GM18526 (cell line): ENCODE results near the gene SYCP2.

ENCODE experiments used
- POLR2A ChIP-seq: IDR thresholded peaks from 3 replicates; pipeline ENCODE4 v1.6.1; 2011; ENCODE audit not compliant: insufficient read length; ENCODE audit errors: extremely low read depth

The SYCP2 gene

DNA sequence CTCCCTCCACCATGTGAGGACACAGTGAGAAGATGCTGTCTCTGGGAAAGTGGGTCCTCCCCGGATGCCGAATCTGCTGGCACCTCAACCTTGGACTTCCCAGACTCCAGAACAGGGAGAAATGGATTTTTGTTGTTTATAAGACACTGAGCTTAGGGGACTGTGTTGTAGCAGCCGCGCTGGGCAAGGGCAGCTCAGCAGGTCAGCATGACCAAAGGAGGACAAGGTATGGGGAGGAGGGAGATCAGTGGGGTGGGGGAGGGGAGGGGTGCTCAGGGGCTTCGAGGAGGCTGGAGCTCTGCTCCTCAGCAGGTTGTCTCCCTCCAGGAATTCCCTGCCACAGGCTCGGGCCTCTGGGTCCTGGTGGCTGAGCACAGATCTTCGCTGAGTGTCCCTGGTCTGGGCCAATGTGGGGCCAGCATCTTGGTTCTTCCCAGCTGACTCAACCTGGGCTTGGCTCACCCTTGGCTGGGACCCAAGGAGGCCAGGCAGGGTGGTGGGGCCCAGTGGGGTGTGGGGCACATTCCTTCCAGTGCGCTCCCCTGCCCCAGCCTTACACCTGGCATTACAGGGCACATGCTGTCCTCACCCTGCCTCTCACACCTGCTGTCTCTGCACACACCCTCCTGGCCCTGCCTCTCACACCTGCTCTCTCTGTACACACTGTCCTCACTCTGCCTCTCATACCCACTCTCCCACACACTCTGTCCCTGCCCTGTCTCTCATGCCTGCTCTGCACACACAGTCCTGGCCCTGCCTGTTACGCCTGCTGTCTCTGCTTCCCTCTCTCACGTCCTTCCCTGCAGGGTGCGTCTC, 107.3 kb downstream of the SYCP2 start:
- TF ChIP-seq POLR2A, result no peak

DNA sequence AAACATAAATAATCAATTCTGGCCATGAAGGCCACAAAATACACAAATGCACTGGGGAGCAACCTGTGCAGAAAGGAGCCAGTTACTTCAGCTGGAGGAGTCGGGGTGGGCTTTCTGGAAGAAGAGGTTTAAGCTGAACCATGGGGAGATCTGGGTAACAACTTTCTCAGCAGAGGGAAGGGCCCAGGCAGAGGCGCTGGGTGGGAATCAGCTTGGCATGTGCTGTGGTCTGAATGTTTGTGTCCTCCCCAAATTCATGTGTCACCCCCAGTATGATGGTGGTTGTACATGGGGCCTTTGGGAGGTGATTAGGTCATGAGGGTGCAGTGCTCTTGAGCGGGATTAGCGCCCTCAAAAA, 107.9 kb downstream of the SYCP2 start:
- TF ChIP-seq POLR2A, result no peak

DNA sequence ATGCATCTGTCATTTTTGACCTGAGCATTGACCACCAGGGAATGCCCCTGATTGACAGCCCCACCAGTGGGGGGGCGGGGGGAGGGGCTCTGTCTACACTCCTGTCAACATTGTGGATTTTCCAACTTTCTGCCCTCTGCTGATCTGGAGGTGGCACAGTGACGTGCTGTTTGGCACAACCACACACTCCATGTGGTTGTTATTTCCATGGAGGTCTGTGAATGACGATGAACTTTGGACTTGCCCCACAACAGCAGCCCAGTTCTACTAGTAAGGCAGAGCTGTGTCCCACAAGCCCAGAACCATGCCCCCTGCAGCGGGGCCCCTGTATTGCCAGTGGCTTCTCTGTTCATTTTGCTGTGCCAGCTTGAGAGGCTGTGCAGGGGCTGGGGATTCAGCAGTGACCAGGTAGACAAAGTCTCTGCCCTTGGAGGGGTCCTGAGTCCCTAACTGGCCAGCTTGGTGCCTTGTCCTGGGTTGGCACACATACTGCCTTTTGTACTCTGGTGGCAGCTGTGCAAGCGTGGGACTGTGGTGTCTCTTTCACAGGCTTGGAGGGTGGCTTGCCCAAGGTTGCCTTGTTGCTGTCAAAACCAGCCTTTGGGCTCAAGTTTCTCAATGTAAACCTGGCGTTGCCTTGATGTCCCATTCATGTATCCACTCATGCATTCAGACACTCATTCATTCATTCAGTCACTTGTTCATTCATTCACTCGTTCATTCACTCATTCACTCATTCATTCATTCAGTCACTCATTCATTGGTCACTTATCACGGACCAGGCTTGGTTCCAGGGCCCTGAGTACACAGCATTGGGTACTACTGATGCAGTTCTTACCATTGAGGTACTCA, 108.5 kb downstream of the SYCP2 start:
- no peak for TF ChIP-seq POLR2A

DNA sequence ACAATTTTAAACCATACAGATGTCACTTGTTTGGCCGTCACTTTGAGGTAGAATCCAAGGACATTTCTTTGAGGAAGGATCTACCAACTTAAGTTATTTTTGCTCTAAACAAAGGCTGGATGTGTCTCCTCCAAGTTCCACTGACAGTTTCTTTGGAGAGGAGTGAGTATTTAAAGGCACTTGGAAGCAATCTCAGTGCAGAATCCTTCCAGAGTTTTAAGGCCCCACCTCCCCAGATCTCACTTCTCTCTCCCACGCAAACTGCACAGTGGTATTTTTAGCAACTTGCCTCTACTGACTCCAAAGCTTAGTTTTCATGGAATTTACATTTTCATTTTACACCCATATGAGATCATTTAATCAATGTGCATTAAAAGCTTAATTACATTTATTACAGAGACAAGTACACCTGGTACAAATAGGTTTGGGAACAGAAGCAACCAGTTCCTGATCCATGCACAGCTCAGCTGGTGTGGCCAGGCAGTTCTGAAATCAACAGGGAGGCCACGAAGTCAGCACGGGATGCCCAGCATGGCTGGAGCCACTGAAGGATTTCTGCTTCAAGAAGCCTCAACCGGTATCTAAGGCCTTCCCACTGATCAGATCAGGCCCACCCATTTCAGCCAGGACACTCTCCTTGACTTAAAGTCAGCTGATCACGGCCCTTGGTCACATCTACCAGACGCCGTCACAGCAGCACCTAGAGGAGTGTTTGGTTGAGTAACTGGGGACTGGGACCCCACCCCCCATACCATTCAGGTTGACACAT, 109.8 kb downstream of the SYCP2 start:
- TF ChIP-seq POLR2A, result no peak

DNA sequence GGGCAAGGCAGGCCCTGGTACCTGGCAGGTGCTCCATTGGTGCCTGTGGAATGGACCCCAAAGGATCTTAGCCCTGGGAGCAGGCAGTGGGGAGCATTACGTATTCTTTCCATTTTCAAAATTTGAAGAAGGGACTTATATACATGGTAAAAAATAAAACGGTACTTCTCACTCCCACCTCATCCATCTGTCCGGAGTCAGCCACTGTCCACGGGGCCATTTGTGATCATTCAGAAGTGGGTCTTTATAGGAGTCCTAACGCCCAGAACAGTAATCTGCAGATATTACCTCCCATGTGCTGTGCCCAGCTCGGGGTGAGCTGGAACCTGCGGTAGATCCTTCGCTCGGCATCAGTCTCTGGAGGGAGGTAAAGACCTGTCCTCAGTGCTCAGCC, 110.4 kb downstream of the SYCP2 start:
- TF ChIP-seq POLR2A, result no peak

DNA sequence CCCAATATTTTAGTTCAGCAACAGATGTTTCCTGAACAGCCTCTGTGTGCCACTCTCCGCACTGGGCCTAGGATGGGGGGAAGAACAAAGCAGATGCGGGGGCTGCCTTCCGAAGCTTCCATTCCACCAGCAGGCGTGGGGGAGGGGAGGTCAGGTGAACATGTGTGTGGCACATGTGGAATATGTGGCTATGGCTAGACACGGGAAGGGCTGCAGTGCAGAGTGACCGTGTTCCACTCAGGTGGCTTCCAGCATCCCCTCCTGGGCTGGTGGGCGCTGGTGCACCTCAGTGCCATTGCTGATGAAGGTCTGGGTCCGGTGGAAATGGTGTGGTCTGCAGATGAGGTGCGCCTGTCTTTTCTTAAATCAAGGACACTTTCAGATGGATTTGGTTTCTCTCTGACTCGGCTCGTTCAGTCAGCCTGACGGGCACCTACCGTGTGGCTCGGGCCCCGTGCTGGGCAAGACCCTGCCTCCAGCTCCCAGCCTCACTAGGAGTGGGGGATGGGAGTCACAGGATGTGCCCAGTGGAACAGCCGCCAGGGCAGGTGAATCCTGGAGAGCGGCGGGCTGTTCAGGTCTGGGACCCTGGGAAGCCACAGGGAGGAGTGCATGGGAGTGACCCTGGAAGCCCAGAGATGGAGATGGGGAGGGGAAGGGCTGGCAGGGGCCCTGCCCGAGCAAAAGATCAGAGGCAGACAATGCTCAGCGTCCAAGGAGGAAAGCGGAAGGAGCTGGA, 111.0 kb downstream of the SYCP2 start:
- no peak for TF ChIP-seq POLR2A

DNA sequence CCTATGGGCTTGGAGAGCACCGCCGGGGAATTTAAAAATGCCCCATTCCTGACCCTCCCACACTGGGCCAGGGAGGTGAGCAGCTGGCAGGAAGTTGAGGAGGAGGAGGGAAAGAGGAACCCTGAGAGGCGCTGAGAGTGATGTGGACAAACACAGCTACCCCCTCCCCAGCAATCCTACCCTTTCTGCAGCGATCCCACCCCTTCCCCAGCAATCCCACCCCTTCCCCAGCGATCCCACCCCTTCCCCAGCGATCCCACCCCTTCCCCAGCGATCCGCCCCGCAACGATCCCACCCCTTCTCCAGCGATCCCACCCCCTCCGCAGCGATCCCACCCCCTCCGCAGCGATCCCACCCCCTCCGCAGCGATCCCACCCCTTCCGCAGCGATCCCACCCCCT, 111.6 kb downstream of the SYCP2 start:
- no peak for TF ChIP-seq POLR2A

DNA sequence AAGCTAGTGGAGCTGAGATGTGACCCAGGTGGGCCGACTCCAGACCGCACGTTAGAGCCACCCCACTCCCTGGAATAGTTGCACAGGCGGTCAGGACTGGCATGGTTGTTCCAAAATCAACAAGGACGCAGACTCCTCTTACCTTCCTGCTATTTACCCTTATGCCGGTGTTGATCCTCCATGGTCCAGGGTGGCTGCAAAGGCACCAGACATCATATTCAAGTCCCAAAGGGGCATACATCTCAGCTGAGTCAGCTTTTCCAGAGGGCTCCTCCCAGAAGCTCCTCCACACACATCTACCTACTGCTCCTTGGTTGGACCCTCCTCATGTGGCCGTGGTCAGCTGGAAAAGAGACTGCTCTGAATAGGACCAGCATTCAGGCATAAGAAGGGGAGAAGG, 112.2 kb downstream of the SYCP2 start:
- TF ChIP-seq POLR2A, result no peak

DNA sequence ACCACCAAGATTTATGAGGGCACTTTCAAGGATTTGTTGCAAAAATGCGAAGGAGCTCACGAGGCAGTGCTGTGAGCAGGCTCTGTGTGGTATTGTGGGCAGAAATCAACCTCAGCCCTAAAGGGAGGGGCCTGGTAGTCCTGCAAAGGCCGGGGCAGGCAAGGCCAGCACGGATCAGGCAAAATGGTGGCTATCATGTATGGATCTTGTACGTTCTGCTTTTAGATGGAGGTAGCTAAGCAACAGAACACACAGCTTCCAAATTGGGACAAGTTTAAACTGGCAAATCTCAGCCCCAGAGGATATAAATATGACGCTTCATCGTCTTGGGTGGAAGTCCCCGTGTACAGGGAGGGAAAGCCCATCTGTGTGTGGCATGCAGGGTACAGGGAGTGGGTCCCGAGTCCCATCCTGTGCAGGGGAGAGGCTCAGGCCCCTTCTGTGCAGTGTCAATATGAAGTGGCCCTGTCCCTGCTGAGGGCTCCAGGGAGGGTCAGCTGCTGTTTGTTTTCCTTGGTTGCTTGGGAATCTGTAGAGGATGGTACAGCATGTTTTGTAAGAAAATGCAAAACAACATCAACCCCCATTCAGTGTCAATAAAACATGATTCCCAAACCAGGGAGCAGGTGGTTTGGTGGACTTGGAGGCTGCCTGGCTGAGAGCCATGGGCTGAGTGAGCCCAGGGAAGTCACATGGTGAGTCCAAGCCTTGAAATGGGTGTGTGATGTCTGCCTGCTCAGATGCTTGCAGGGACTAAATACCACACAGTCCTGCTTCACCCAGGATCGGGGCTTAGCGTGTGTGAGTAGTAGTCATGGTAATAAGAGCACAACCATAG, 113.0 kb downstream of the SYCP2 start:
- no peak for TF ChIP-seq POLR2A

DNA sequence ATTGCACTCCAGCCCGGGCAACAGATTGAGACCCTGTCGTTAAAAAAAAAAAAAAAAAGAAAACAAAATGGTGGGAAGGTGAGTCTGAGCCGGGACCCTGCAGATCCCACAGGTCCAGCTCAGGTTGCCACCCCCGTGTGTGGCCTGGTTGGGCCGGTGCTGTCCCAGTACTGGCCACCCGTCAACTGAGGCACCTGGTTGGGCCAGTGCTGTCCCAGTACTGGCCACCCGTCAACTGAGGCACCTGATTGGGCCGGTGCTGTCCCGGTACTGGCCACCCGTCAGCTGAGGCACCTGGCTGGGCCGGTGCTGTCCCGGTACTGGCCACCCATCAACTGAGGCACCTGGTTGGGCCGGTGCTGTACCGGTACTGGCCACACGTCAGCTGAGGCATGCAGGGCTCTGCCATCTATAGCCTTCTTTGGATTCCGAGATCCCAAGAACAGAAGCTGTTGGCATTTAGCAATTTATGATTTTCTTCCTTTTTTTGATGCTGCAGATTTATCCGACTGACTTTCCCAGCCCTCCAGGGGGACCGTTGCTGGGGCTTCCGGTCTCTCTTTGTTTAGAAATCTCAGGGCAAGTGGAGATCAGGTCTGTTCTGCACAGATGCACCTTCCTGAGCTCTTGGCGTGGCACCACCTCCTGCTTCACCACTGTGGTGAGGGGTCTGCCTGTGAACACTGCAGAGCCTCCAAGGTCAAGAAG, 113.8 kb downstream of the SYCP2 start:
- no peak for TF ChIP-seq POLR2A

DNA sequence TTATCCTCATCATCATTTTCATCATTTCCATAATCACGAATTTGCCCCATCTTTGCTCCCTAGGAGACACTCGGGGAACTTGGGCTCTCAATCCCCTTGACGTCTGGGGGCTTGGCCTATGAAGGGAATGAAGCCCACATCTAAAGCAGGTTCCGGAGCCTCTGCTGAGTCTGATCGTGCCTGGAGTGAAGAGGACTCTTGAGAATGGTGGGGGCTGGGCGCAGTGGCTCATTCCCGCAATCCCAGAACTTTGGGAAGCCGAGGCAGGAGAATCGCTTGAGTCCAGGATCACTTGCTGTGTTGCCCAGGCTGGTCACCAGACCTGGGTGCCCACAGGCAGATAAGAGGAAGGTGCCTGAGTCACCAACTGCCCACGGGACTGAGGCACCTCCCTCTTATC, 114.5 kb downstream of the SYCP2 start:
- TF ChIP-seq POLR2A, result no peak

DNA sequence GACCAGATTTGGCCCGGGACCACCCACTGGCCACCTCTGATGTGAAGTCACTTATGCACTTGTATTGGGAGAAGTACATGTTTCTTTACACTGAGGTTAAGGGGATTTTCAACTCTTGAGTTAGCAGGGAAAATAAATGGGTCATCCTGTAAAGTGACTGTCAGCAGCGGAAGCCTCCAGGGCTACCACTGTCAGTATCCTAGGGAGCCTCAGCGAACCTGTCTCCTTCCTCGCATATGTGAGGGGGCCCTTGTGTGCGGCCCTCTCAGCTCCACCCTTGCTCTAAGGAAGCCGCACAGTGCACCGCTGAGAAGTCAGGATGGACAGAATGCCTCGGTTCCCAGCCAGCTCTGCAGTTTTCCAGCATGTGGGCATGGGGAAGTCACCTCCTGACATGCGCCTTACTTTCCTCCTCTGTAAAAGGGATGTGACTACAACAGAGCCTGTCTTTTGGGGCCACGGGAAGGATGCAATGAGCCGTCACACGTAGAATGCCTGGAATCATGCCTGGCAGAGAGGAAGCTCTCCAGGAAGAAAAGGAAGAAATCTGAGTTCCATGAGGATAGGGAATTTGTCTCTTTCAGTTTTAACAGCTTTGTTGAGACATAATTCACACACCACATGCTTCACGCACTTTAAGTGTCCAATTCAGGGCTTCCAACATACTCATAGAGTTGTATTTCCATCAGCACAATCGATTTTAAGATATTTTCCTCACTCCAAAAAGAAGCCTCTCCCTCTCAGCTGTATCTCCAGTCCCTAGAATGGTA, 115.4 kb downstream of the SYCP2 start:
- TF ChIP-seq POLR2A, result no peak

DNA sequence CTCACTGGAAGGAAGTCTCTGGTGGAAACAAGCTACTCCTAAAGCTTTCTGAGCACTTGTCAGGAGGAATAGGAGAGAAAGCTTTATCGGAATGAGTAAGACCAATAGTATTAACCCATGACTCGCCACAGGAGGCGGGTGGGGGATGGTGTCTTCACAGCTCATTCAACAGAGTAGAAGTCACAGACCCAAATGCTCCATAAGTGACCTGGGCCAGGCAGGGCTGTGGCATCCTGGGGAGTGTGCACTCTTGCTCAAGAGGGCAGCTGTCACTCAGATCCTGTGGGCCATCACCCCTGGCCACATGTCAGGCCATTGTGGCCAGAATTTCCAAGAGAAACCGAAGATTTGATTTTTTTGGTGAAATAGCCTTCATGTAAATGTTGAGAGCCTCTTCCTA, 116.0 kb downstream of the SYCP2 start:
- TF ChIP-seq POLR2A, result no peak
